ENCODE data around the gene GBP4. TPM values are rescaled to one million over a fixed set of nuclear protein-coding genes. Genes with fewer than 3 reads are reported as not detected.

Gene GBP4
- total RNA-seq, 1 donor from 2014 or later = 36.8 TPM

GRCh38 chr1:89166705-89167104 lies 32.0 kb downstream of the GBP4 start:
- Mint-ChIP-seq H3K36me3 (ENCODE audit: low read depth) (peaks cover 3% of the 10 kb centered on the region), H3K4me1 (ENCODE audit: low read depth) (peaks cover 11% of the 10 kb centered on the region), H3K4me3 (no peak overlapping the region), H3K27ac (no peak overlapping the region), H3K9me3 (peaks cover 12% of the 10 kb centered on the region), H3K27me3 (ENCODE audit: insufficient read depth) (peaks cover 2% of the 10 kb centered on the region)
- DNase-seq (ENCODE audit: low spot score) = no peak
- intact Hi-C loops (cut with micrococcal nuclease) = no loop called here

DNA sequence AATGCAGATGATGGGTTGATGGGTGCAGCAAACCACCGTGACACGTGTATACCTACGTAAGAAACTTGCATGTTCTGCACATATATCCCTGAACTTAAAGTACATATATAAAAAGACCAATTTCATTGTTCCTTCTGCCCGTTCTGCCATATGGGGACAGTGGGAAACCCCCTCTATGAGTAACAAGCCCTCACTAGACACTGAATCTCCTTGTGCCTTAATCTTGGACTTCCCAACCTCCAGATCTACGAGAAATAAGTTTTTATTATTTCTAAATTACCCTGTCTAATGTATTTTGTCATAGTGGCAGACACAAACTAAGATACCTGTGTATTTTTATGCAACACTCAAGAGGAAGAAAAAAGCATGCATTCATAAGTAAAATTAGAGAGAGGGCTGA lies 32.9 kb downstream of the GBP4 start:
- Mint-ChIP-seq H3K9me3 (peaks cover 16% of the 10 kb centered on the region), H3K27me3 (ENCODE audit: insufficient read depth) (peaks cover 2% of the 10 kb centered on the region), H3K36me3 (ENCODE audit: low read depth) (no peaks in the 10 kb centered on the region), H3K4me3 (no peak overlapping the region), H3K27ac (no peak overlapping the region), H3K4me1 (ENCODE audit: low read depth) (peaks cover 6% of the 10 kb centered on the region)
- intact Hi-C loops (cut with micrococcal nuclease) = no loop called here
- DNase-seq (ENCODE audit: low spot score) = no peak

GRCh38 chr1:89151047-89151446 lies 47.7 kb downstream of the GBP4 start:
- intact Hi-C loops (cut with micrococcal nuclease) = no loop called here

GRCh38 chr1:89149976-89150375 lies 48.8 kb downstream of the GBP4 start:
- Mint-ChIP-seq H3K4me1 (ENCODE audit: low read depth) (peaks cover 22% of the 10 kb centered on the region), H3K36me3 (ENCODE audit: low read depth) (peaks cover 1% of the 10 kb centered on the region), H3K9me3 (no peaks in the 10 kb centered on the region), H3K4me3 (no peak overlapping the region), H3K27ac (no peak overlapping the region), H3K27me3 (ENCODE audit: insufficient read depth) (peaks cover 12% of the 10 kb centered on the region)
- intact Hi-C loops (cut with micrococcal nuclease) = no loop called here
- DNase-seq (ENCODE audit: low spot score) = no peak

More at GRCh38 chr1:89151047-89151446, 47.7 kb downstream of the GBP4 start:
- no peak for DNase-seq (ENCODE audit: low spot score)
- Mint-ChIP-seq H3K4me1 (ENCODE audit: low read depth) (peaks cover 18% of the 10 kb centered on the region), H3K27me3 (ENCODE audit: insufficient read depth) (peaks cover 12% of the 10 kb centered on the region), H3K27ac (no peak overlapping the region), H3K4me3 (no peak overlapping the region), H3K9me3 (no peaks in the 10 kb centered on the region), H3K36me3 (ENCODE audit: low read depth) (peaks cover 1% of the 10 kb centered on the region)

GRCh38 chr1:89149229-89149628 lies 49.5 kb downstream of the GBP4 start:
- Mint-ChIP-seq H3K4me1 (ENCODE audit: low read depth) (peaks cover 22% of the 10 kb centered on the region), H3K9me3 (no peaks in the 10 kb centered on the region)

DNA sequence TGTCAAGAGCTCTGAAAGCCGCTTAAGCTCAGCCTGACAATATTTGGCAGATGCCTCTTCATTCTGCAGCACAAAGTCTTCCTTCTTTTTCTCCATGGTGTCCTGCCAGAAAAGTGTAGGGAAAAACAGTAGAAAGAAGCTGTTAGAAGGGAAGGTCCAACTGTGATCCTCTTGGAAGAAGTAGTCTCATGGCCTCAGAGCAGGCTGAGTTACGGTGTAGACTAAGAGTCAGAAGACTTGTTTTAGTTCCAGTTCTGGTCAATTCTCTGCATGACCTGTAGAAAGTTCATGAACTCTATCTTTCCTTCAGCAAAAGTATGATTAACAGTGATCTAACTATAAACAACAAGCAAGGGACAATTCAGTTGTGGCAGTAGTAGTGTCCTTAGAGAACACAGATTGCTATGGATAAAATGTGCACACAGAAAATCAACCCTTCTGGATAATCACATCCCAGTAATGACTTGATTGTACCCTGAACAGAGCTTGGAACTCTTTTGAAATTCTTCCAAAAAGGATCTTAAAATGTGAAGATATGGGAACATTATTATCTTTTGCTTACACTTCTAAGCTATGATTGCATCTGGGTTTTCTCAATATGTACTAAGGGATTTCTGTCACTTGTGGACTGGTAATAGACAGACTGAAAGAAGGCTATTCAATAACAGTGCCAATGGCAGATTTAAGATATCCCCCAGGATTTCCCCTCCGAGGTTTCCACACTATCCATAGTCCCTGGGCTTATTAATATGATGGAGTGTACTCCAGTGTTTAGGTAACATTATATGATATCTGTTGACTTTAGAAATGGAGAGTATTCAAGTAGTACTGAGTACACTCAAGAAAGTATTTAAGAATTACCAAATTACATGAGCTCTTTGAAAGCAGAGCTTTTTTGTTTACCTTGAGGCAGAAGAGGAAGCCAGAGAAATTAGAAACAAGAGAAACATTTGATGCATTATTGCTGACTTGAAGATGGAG lies 50.8 kb downstream of the GBP4 start:
- H3K9me3 Mint-ChIP-seq = no peaks in the 10 kb centered on the region
- peaks cover 12% of the 10 kb centered on the region for H3K27me3 Mint-ChIP-seq (ENCODE audit: insufficient read depth)
- peaks cover 22% of the 10 kb centered on the region for H3K4me1 Mint-ChIP-seq (ENCODE audit: low read depth)
- peaks cover 1% of the 10 kb centered on the region for H3K36me3 Mint-ChIP-seq (ENCODE audit: low read depth)
- H3K27ac Mint-ChIP-seq = no peak overlapping the region
- H3K4me3 Mint-ChIP-seq = no peak overlapping the region
- no peak for DNase-seq (ENCODE audit: low spot score)
- intact Hi-C loops (cut with micrococcal nuclease) = no loop called here

More at GRCh38 chr1:89149229-89149628, 49.5 kb downstream of the GBP4 start:
- DNase-seq (ENCODE audit: low spot score) = no peak
- no peak overlapping the region for H3K4me3 Mint-ChIP-seq
- intact Hi-C loops (cut with micrococcal nuclease) = no loop called here
- peaks cover 12% of the 10 kb centered on the region for H3K27me3 Mint-ChIP-seq (ENCODE audit: insufficient read depth)
- peaks cover 1% of the 10 kb centered on the region for H3K36me3 Mint-ChIP-seq (ENCODE audit: low read depth)
- no peak overlapping the region for H3K27ac Mint-ChIP-seq

DNA sequence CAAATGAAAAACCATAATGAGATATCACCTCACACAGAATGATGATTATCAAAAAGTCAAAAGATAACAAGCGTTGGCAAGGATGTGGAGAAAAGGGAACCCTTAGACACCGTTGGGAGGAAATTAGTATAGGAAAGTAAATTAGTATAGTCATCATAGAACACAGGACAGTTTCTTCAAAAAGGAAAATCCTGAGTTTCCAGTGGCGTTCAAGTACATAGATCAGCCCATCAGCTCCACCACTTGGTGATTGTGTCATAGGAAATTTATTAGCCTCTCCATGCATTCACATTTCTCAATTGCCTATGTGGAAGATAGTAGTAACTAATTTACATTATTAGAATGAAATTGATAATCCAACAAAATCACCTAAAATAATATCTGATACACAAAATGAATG lies 52.0 kb downstream of the GBP4 start:
- peaks cover 1% of the 10 kb centered on the region for H3K36me3 Mint-ChIP-seq (ENCODE audit: low read depth)
- no peak overlapping the region for H3K4me3 Mint-ChIP-seq
- peaks cover 25% of the 10 kb centered on the region for H3K4me1 Mint-ChIP-seq (ENCODE audit: low read depth)
- no peaks in the 10 kb centered on the region for H3K9me3 Mint-ChIP-seq
- H3K27ac Mint-ChIP-seq = no peak overlapping the region
- peaks cover 12% of the 10 kb centered on the region for H3K27me3 Mint-ChIP-seq (ENCODE audit: insufficient read depth)
- intact Hi-C loops (cut with micrococcal nuclease) = no loop called here
- DNase-seq (ENCODE audit: low spot score) = no peak

DNA sequence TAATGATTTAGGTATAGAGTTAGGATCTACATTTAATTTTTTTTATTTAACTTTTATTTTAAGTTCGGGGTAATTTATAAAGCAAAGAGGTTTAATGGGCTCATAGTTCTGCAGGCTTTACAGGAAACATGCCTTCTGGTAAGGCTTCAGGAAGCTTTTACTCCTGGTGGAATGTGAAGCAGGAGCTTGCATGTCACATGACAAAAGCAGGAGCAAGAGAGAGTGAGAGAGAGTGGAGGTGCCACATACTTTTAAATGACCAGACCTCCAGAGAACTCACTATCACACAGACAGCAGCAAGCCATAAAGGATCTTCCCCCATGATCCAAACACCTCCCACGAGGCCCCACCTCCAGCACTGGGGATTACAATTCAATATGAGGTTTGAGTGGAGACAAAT lies 55.3 kb downstream of the GBP4 start:
- no peak overlapping the region for H3K27ac Mint-ChIP-seq
- DNase-seq (ENCODE audit: low spot score) = no peak
- peaks cover 26% of the 10 kb centered on the region for H3K4me1 Mint-ChIP-seq (ENCODE audit: low read depth)
- H3K9me3 Mint-ChIP-seq = peaks cover 3% of the 10 kb centered on the region
- peaks cover 1% of the 10 kb centered on the region for H3K36me3 Mint-ChIP-seq (ENCODE audit: low read depth)
- H3K27me3 Mint-ChIP-seq (ENCODE audit: insufficient read depth) = peaks cover 12% of the 10 kb centered on the region
- intact Hi-C loops (cut with micrococcal nuclease) = no loop called here
- no peak overlapping the region for H3K4me3 Mint-ChIP-seq

- no peak for DNase-seq (ENCODE audit: low spot score)
- Mint-ChIP-seq H3K27me3 (ENCODE audit: insufficient read depth) (peaks cover 11% of the 10 kb centered on the region), H3K36me3 (ENCODE audit: low read depth) (peaks cover 4% of the 10 kb centered on the region), H3K4me1 (ENCODE audit: low read depth) (peaks cover 22% of the 10 kb centered on the region), H3K27ac (no peak overlapping the region), H3K9me3 (peaks cover 14% of the 10 kb centered on the region), H3K4me3 (no peak overlapping the region)
- intact Hi-C loops (cut with micrococcal nuclease) = no loop called here
These were observed 56.6 kb downstream of the GBP4 start for GRCh38 chr1:89142160-89142559.

DNA sequence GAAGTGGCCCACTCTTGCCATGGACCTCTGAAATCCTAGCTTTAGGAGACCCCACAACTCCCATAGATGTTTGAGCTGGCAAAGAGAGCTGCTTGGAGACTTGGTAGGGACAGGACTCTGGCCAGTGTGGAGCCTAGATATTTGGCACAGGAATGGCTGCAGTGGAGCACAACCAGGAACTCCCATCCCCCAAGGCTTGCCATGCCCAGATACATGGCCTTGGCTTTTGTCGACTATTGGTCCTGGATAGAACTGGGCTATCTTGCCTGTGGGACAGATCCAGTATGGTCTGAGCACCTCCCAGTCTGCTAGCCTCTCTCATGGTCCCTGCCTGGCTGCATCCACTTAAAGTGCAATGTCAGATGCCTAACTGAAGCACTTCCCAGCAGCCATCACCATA lies 65.0 kb downstream of the GBP4 start:
- intact Hi-C loops (cut with micrococcal nuclease) = no loop called here
- Mint-ChIP-seq H3K4me3 (no peak overlapping the region), H3K36me3 (ENCODE audit: low read depth) (peaks cover 13% of the 10 kb centered on the region), H3K9me3 (peaks cover 38% of the 10 kb centered on the region), H3K4me1 (ENCODE audit: low read depth) (peaks cover 17% of the 10 kb centered on the region), H3K27me3 (ENCODE audit: insufficient read depth) (peaks cover 2% of the 10 kb centered on the region), H3K27ac (no peak overlapping the region)
- no peak for DNase-seq (ENCODE audit: low spot score)

Other genes with a start within 250 kb of the GBP4 start
- 28.5 and 32.5 TPM in 2 replicates for gene KYAT3, start 206.3 kb downstream of the GBP4 start, total RNA-seq
- gene RBMXL1, start 206.3 kb downstream of the GBP4 start, total RNA-seq = 35.8 and 38.9 TPM in 2 replicates
- 12.0 and 14.5 TPM in 2 replicates for gene GBP3, start 176.1 kb downstream of the GBP4 start, total RNA-seq
- gene GBP1, start 133.7 kb downstream of the GBP4 start, total RNA-seq = 39.1 and 39.5 TPM in 2 replicates
- 225 and 229 TPM in 2 replicates for gene GBP2, start 72.8 kb downstream of the GBP4 start, total RNA-seq
- not detected in 2 replicates for gene GBP7, start 22.9 kb downstream of the GBP4 start, total RNA-seq
- 145 and 154 TPM in 2 replicates for gene GBP5, start 73.9 kb upstream of the GBP4 start, total RNA-seq
- gene GBP6, start 165.1 kb upstream of the GBP4 start, total RNA-seq = 0.59 and 0.65 TPM in 2 replicates

Data from activated T-helper 1 cell treated with anti-CD3 and anti-CD28 coated beads, Interleukin-12 subunit alpha, Interleukin-12 subunit beta, Interleukin-2, Interleukin-4 antibody, amounts not matched to agents 30 ng/mL and 10 ng/mL and 1 ng/mL, durations not matched to agents 14 hours and 24 hours and 36 hours (primary cell).